Middle frontal gyrus (tissue), 1 donor: ENCODE data around the gene PTPN14.
A peak's percentile ranks its signal among the peaks of the same experiment; 100 is the strongest.

Experiments used
- DNase-seq: peaks from one replicate; pipeline ENCODE4 v3.0.0-alpha.2; 2015; ENCODE audit warnings: low spot score; ENCODE audit errors: extremely low spot score

The PTPN14 gene

DNA sequence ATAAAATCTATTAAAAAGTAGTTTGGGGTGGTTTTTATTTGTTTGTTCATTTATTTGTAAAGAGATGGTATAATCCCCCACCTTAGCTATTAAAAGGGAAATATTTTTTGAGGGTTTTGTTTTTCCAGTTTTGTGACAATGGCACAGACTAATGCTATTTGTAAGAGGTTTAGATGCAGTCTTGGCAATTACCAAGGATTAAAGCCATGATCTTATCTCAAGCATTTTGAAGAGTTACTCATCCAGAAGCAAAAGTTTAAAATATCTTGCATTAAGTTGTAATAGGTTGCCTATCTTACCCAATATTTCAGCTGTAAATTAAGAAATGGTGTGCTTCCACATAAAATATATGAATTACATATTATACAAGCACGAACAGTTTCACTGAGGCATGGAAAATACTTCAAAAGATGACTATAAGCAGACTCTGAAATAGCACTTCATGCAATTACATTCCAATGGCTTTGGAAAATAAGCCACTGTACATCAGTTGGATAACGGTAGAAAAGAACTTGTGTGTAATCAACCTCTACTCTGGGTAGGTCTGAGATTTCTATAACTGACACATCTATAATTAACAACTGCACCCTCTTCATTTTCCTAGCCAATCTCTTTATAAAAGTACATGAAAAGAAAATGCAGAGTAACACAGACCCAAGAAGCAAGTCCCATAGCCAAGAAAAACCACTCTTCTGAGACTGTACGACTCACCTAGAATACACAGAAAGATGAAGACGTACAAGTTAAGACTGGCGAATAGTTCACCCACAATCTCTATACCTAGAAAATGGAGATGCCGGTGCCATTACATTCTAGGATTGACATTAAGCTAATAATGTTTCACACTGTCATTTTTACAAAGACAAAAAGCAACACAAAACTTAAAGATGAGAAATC lies 95.2 kb downstream of the PTPN14 start:
- no peak for DNase-seq

DNA sequence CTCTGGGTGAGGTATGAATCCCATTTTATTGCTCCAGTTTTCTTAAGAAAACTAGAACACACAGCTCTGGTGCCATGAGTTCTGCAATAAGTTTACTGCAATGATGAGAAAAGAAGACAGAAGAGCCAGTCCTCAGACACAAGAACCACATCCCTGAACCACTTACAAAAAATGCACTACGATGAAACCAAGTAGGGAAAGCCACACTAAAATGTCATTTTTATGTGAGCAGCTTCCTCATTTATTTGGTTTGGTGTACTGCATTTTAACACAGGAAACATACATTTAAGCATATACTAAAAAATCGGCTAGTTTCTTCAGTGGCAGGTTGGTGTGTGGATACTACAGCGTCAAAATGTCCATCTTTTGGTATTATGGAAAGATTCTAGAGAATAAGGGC lies 95.9 kb downstream of the PTPN14 start:
- no peak for DNase-seq

DNA sequence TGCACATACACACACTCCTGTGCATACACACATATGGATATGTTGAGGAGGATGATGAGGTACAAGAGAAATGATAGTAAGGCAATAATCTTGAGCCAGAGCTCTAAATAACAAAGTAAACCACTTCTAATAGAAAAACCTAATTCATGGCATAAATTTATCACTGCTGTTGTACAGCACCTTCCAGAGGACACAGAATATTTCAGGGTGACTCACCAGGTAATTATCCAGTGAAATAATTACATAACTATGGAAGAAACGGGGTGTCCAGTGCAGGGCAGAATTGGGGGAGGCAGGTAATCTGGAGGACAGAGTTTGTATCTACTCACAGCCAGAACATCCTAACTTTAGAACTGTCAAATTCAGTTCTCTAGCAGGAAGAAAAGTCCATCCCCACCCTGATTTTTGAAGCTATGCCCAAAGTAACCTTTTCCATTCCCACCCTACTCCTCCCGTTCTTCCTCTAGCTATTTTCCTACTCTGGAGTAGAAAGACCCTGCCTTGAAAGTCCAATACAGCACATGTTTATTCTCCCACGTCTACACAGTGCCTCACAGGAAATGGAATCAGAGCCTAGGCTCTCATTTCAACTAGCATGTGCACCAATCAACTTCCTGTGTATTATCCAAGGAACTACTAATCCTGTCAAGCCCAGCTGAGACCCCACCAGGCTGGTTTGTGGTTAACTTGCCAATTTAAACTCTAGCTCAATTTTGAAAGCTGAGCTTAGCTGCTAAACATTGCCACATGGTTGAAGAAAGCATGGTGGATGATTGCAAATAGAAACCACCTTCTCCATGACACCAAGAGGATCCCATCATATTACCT lies 96.6 kb downstream of the PTPN14 start:
- DNase-seq: no peak

DNA sequence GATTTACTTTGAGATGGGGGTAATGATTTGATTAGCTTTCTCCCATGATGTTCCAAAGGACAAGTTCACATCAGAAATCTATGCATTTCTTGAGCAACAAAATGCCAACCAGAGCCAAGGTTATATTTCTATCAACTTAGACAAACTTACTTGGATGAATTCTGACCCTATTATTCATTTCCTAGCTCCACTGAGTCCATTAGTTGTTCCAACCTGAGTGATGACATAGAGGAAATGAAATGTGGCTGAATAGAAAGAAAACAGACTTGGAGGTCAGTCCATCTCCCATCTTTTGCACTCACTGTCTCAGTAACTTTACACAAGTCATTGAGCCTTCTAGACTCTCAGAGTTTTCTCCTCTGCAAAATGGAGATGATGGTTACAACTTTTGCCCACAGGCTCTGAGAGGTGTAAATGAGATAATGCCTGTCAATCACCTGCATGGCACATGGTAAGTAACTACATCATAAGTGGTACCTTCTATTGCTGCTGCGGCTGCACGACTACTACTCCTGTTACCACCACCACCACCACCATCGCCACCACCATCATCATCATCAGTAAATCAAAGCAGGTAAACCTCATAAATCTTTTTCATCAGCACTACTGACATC lies 98.2 kb downstream of the PTPN14 start:
- no peak for DNase-seq

DNA sequence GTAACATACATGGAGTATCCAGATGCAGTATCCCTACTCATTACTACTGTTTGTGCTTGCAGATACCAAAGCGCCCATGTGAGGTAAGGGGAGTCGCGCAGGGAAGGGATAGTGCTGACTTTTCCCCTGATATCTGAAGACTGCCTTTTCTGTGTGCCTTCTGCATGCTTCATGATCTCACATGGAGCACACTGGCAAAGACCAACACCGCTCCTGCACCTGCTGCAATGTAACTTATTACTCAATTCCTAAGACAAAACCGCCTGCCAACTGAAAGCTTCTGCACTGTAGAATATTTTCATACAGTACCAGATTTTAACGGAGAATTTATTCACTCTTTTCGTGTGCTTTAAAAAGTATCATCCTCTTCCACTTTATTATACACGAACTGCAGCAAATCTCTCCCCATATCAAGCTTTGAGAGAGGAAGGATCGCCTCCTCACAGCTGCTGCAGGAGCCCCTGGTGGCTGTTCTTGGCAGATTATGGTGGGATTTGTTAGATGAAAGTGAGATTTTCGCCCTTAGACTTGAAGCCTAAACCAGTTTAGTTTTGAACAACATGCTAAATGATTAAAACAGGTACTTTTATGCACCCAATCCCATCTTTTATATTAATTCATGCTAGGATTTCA lies 99.1 kb downstream of the PTPN14 start:
- no peak for DNase-seq

DNA sequence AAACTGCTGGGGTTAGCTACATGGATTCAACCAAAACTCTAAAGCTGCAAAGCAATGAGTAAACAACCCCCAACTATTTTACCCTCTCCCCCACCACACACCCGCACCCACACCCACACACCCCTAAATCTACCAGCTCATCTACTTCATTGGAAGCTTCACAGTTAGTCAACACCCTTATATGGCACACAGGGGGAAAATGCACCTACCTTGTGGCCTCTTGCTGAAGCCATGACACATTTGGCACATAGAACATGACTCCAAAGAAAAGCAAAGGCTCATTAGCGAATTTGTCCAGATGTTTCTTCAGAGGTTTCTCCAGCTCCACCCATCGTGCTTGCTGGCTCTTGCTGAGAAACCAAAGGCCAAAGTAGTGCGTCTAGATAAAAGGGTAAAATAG lies 99.8 kb downstream of the PTPN14 start:
- DNase-seq: no peak

DNA sequence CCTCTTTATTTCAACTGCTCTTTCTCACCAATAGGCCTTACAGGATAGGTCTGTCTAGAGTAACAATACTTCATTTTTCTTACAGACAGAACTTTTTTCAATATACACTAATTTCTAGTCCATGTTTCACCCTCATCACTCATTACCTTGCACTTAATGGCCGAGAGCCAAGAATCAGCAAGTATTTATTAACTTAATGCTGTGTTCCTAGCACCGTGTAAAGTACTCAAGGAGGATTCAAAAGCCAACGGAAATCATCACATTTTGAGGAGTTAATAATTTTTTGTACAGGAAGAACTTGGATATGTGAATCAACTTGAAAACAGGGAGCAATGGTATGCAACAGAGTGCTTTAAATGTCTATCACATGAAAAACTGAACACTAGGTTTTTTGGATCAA lies 102.0 kb downstream of the PTPN14 start:
- no peak for DNase-seq

DNA sequence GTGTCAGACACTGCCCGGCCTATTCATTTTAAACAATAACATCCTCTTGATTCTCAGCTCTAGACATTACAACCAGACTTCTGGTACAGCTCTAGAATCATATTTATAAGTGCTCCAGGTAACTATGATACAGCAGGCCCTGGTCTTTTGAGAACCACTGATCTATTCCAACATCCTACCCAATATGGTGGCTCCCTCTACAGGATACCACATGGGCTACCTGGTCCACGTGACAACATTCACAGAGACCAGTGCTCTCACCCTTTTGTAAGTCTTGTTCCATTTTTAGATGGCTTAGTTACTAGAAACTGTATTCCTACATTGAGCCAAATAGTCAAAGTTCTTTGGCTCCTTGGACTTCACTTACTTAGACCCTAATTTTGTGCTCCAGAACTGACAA lies 102.9 kb downstream of the PTPN14 start:
- DNase-seq: no peak

DNA sequence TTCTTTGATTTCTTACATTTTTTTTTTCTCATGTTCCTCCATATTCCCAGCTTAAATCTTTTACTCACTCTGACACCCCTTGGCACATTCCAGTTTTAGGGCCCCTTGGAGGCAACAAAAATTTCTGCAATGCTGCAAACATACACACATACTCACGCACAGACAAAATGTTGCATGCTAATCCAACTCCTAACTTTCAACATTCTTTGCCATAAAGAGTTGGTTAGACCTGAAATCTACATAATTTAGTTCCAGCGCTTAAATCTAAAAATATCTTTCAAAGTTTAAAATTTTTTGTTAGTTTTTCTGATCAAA lies 103.9 kb downstream of the PTPN14 start:
- DNase-seq: no peak

DNA sequence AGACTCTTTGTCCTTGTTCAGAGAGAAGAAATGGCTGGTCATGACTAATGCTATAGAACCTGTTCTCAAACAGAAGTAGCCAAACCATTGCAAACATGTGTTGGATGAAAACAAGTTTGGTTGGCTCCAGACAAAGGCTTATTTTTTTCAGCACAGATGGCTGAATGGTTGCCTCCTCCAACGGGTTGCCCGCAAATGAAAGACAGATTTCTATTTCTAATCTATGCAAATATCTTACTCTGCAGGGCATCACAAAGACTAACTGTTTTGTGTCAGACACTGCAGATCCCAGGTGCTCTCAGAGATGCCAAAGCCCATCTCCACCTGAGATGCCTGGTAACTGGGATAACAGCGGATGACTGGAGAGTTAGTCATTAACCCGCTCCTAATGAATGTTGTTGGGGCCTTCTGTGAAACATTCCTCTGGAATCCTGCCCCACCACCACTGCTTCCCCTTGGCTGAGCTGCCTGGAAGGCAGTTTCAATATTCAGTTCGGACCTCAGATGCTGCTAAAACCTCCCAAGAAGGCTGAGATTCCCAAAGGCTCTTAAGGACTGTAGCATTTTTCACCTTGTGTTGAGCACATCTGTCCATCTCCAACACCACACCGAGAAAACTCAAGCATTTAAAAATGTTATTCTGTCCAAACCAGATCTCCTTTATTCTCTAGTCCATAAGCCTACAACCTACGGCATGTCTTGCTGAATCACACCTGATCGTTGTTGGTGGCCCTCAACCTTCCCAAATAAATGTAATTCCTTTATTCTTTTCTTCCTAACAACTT lies 104.4 kb downstream of the PTPN14 start:
- DNase-seq: peak; percentile 40

DNA sequence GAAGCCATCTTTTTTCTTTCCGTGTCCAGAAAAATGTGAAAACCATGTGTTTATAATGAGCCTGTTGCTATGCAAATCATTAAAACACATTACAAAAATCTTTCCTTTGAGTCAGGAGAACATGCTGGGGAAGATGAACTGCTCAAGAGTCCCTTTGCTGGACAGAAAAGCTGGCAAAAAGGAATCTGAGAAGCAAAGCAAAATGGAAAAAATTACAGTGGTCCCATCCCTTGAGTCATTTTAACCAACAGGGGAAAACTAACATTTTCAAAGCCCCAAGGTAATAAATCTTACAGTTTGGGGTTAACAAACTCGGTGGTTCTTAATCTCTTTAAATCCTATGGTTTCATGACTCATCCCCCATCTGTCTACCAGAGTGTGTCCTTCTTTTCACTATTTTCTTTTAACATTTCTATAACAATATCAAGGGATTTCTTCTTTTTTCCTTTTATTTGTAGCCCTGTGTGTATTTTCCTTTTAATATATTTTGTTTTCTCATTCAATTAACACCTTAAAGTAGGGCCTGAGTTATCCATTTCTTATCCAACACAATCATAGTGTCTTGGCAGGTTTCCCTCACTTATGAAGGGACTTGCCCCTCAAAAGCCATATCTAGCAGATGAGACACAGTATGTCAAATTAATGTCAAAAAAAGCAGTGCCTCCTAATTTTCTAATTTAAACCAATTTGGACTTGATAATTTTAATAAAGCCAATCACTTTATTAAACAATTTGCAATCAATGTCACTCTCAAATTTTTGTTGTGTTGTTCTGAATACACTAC lies 105.4 kb downstream of the PTPN14 start:
- DNase-seq: no peak

DNA sequence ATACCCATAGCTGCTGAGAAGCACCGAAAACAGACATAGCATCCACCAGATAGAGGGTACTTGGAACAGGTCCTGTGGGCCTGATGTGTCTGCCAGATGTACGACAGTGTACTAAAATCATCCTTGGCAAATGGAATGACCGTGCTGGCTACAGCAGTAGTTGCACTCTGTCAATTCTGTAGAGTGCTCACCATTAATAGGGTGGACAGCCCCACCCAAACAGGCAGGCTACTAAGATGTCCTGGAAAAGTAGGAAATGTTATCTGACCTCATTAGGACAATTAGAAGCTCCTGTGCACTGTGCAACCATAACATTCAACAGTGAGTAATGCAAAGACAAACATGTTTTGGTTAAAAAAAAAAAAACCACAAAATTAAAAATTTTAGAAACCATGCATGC lies 106.2 kb downstream of the PTPN14 start:
- DNase-seq: no peak

DNA sequence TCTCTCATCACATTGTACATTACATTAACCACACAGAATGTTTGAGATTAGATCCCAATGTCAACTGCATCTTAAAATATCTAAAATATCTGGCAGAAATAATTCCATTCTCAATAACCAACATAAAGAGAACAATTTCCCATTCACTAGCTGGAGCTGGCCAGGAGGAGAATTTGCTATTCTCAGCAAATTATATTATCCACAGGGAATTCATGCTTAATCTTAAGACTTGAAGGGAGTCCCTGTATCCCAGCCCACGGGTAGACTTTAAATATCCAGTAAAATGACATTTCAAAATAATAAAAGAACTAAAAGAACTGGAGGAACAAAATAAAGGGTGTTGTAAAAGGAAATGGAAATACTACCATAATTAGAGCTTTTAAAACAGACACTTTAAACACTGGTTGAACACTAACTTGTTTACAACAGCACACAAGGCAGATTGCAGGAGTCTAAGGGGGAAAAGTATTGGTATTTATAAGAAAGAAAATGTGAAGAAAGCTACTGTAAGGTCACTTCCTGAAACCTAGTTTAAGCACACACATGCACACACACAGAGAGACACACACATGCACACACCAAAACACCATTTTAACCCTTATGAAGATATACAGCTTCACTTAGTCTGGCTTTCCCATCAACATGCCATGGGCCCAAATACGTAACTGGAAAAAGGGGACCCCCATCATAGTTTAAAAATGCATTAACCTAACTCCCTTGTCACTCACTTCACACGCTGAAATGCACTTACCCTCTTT lies 107.0 kb downstream of the PTPN14 start:
- no peak for DNase-seq

DNA sequence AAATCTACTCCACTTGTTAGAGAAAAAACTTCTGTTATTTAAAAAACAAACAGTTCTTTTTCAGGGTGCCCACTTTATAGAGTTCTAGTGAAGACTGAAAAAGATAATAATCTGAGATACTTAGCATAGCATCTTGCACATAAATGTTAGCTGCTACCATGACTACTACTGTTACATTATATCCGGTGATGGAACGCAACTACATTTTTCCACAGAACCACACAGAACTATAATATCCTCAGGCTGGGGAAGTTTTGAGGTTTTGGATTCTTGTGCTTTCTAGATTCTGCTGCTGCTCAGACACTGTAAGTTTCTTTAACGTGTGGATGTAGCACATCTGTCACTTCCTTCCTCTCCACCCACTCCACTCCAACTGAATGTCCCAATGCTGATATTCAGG lies 110.3 kb downstream of the PTPN14 start:
- no peak for DNase-seq

DNA sequence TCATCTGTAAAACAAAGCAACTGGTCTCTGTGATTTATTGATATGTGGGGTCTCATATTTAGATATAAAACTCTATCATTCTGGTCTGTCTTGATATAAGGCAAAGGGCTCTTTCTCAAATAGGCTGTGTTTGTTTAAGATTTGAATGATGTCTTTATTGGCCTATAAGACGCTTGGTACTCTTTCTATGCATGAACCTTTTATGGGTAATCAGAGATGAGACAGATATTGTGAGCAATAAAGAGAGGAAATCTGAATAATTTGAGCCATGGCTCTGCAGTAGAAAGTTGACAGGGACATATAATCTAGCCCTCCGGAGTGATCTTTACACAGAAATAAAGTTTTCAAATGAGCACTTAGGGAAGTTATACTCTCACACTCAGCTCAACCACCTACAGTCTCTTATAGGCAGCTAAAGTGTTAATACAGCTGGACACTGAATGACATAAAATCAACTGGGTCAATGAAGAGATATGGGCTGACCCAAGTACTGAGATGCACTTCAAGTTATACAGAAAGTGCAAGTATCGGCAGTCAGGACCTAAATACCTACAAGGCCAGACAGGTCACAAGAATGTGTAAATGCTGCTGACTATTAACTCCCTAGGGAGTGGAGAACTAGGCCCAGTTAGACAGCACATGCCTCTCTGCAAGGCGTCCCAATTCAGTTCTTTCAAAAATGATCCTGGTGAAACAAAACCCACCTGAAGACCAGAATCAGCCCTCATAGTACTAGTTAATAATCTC lies 111.0 kb downstream of the PTPN14 start:
- DNase-seq: no peak

DNA sequence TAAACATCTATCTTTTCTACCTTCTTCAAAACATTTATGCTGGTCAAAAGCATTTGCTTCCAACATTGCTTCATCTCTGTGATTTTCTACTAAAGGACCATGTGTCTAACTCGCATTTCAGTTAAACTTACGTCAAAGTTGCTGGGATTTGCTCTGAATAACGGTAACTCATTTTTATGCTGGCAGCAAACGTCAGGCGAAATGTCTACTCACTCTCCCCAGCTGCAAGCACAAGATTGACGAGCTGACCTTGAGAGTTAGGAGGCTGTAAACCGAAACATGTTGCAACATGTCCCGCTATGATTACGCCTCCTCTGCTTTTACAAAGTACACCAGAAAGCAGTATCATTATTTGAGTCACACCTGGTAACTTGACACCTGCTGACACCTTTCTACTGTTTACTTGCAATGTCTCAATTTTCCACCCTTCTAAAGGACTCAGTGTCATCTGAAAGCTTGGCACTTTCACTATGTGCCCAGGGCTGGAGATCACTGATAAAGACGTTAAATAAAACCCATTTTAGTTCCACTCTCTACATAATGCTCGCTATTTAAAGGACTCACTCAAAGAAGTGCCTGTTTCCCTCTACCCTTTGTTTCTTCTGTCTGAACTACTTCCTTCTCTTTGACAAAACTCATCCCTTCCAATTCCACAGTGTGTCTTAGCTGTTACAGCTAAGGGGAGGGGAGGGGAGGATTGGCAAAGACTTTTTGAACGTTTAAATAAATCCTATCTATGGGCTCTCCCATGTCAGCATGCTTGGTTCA lies 111.9 kb downstream of the PTPN14 start:
- DNase-seq: no peak

DNA sequence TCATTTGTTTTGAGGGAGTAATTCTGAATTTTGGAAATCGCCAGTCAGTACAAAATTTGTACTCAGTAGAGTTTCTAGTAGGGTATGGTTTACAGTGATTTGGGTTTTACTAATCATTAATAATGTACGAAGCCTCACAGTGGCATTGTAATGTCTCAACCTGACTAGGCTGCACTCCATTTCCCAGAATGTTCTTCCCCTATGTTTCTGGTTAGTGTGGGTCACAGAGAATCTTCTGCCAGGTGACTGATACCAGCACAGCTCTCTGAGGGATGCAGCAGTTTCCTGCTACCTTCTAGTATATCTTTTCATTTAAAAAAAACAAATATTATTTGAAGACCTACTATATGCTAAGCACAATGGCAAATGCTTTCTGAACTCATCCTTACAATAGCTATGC lies 112.9 kb downstream of the PTPN14 start:
- no peak for DNase-seq

DNA sequence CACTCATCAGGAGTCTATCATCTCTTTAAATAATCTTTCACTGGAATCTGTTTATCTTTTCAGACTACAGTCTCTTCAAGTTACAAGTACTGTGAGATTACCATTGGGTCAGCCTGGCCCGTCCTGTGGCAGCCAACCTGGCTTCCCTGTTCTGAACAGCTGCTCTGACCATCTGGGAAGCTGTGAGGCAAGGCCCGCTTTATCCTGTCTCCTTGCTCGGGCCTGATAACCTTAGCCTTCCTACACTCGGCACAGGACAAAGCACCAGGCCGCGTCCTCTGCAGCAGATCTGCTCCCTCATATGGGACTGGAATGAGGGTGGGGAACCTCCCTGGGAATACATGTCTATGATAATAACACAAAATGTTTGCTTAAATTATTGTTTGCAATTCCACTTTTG lies 113.3 kb downstream of the PTPN14 start:
- DNase-seq: no peak
